Small intestine (tissue), 7 donors: ENCODE results near the gene ERC2. TPM values are rescaled to one million over a fixed set of nuclear protein-coding genes. Genes with fewer than 3 reads are reported as not detected.

Experiments
- DNase-seq, 2 donors: peaks; one replicate each; pipeline versions ENCODE4 v3.0.0 to v3.0.0-alpha.2; 2013
- FAIRE-seq: peaks from 2 replicates; lab custom pipeline; 2012; peaks lifted over from hg19 to GRCh38; lab: Jason Lieb, UNC
- H3K27ac ChIP-seq, 3 donors: one replicate each; pipeline ENCODE4 v1.5.1; 2013; ENCODE audit warnings: low read length in 2 of 3, mild to moderate bottlenecking in 2 of 3, control low read depth in 1 of 3, inconsistent platforms in 1 of 3, low read depth in 1 of 3, moderate library complexity in 1 of 3
- H3K27me3 ChIP-seq, 3 donors: one replicate each; pipeline ENCODE4 v1.6.1; 2013; ENCODE audit warnings: low read length in 3 of 3, inconsistent platforms in 1 of 3; ENCODE audit not compliant: control insufficient read depth in 3 of 3, insufficient read depth in 3 of 3
- H3K36me3 ChIP-seq, 3 donors: one replicate each; pipeline ENCODE4 v1.6.1; 2013; ENCODE audit warnings: low read length in 3 of 3, inconsistent platforms in 1 of 3, low read depth in 1 of 3, mild to moderate bottlenecking in 1 of 3, moderate library complexity in 1 of 3; ENCODE audit not compliant: control insufficient read depth in 3 of 3, insufficient read depth in 2 of 3
- H3K4me1 ChIP-seq, 3 donors: one replicate each; pipeline ENCODE4 v1.6.1; 2013; ENCODE audit warnings: low read length in 2 of 3, inconsistent platforms in 1 of 3, low read depth in 1 of 3, mild to moderate bottlenecking in 1 of 3, moderate library complexity in 1 of 3; ENCODE audit not compliant: control insufficient read depth in 3 of 3, insufficient read depth in 2 of 3
- H3K4me3 ChIP-seq, 3 donors: one replicate each; pipeline ENCODE4 v1.5.1; 2013; ENCODE audit warnings: low read length in 3 of 3, control low read depth in 1 of 3, inconsistent platforms in 1 of 3, low read depth in 1 of 3, mild to moderate bottlenecking in 1 of 3, moderate library complexity in 1 of 3
- H3K9me3 ChIP-seq, 2 donors: one replicate each; pipeline ENCODE4 v1.6.1; 2013; ENCODE audit warnings: low read depth in 1 of 2, low read length in 1 of 2; ENCODE audit not compliant: control insufficient read depth in 2 of 2, insufficient read depth in 1 of 2
- WGBS, 3 donors: extraction: QIAGEN DNeasy Blood & Tissue Kit; methylation state at CpG; one replicate each; pipeline ENCODE4 v1.1.7; 2013; 5-methylcytosine and 5-hydroxymethylcytosine counted together
- polyA plus RNA-seq, 4 donors: library from polyadenylated mRNA; stranded (reverse) in 3 of 4; unstranded in 1 of 4; fragments of 200-250 nt in 3 of 4; fragments of 120-200 nt in 1 of 4; gene quantifications; one replicate each; pipeline versions ENCODE4 v1.2.1 to v1.2.3, GENCODE V29; 2013
- donor health status: healthy with polysubstance abuse.
- donor health status: control.
- donor health status: control.
- donor health status: Bipolar disorder and iron deficiency.
- donor health status: healthy.

Gene ERC2
- polyA plus RNA-seq, 4 donors = 0.73 to 2.0 TPM; not detected in 2

DNA sequence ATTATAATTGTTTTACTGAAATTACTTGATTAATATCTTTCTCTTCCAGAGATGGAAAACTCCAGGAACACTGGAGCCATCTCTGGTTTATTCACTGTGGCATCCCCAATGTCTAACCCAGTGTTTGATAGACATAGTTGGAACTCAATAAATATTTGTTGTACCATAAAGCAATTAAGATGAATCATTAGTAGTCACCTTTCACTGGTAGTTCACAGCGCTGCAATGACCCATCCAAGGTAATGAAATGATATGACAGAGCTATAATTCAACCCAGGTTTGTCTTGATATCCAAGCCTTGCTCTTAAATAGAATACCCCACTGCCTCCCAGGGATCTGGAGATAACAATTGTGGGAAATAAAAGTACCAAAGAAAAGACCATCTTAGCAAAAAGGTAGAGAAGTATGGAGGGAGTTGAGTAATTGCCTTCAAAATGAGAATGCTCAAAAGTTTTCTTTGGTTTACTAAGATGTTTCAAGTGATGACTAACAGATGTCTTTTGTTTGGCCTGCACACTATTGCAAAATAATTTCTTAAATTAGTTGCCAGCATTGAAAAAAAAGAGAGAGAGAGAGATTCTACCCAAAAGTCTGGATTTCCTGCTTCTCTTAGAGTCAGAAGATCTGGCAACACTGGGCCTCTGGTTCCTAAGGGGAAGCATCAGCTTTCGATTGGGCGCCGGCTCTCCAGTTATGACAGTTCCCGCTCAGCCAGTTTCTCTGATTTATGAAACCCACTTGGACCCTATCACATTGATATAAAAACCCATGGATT is 348.5 kb downstream of the ERC2 start:
- no peak for DNase-seq
- Histone ChIP-seq H3K9me3 (peaks cover 0 to 11% of the 10 kb centered on the region in 2 donors), H3K36me3 (no peaks in the 10 kb centered on the region), H3K27me3 (no peaks in the 10 kb centered on the region), H3K4me1 (no peaks in the 10 kb centered on the region), H3K4me3 (no peak overlapping the region), H3K27ac (no peak overlapping the region)
- WGBS, 3 donors = 76 to 80% (median 79%) methylated on average over 5 of the region's 5 CpGs
- no peak for FAIRE-seq

DNA sequence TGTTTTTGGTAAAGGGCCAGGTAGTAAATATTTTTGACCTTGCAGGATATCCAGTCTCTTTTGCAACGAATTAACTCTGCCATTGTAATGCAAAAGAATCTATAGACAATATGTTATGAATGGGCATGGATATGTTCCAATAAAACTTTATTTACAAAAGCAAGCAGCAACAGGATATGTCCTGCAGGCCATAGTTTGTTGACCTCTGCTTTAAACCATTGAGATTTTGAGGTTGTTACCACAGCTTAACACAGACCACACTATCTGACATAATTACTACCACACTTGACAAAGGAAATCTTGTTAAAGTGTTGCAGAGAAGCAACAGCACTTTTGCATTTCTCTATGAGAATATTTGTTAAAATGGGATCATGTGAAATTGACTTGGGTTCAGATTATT is 349.3 kb downstream of the ERC2 start:
- Histone ChIP-seq H3K27me3 (no peaks in the 10 kb centered on the region), H3K4me3 (no peak overlapping the region), H3K27ac (no peak overlapping the region), H3K4me1 (no peaks in the 10 kb centered on the region), H3K9me3 (peaks cover 0 to 13% of the 10 kb centered on the region in 2 donors), H3K36me3 (no peaks in the 10 kb centered on the region)
- no peak for DNase-seq
- no peak for FAIRE-seq
- whole genome bisulfite sequencing, 3 donors = 19 to 58% (median 25%) methylated on average over 1 of the region's 1 CpG

DNA sequence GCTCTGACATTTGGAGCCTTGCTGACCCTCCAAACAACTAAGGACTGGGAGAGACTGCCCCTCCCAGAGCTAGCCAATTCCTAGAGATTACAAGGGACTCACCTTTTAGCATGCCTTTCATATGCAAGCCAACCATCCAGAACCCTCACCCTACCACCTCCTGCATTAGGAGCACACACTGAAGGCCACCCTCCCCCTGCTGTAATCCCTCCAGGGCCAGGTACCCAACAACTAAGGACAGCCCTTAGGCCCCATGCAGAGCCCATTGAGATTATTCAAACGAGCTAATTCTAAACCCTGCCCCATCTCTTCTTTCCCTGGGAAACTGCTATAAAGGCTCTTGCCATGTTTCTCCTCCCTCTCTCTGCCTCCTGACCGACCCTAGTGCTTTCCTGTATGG is 352.6 kb downstream of the ERC2 start:
- no peak for FAIRE-seq

DNA sequence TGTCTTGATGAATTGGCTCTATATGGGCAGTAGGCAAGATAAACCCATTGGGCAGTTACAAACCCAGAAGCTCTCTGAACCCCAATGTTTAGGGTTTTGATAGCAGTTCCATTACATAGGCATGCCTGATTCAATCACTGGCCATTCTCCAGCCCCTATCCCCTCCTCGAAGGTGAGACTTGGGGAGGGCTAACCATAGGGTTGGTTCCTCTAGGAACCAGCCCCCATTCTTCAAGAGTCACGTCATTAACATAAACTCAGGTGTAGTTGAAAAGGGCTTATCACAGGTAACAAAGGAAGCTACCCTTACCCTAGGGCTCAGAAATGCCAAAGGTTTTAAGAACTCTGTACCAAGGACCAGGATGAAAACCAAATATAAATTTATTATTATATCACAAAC is 353.1 kb downstream of the ERC2 start:
- Histone ChIP-seq H3K4me1 (no peaks in the 10 kb centered on the region), H3K27me3 (no peaks in the 10 kb centered on the region), H3K27ac (no peak overlapping the region), H3K4me3 (no peak overlapping the region), H3K9me3 (peaks cover 0 to 13% of the 10 kb centered on the region in 2 donors), H3K36me3 (no peaks in the 10 kb centered on the region)
- WGBS, 3 donors = 64 to 77% (median 68%) methylated on average over 2 of the region's 2 CpGs
- FAIRE-seq (no peak), DNase-seq (no peak)

More for the DNA sequence above, 352.6 kb downstream of the ERC2 start:
- H3K36me3 ChIP-seq = no peaks in the 10 kb centered on the region
- no peaks in the 10 kb centered on the region for H3K27me3 ChIP-seq
- no peak overlapping the region for H3K27ac ChIP-seq
- WGBS, 3 donors = 20 to 38% (median 31%) methylated on average over 2 of the region's 2 CpGs
- peaks cover 0 to 13% of the 10 kb centered on the region in 2 donors for H3K9me3 ChIP-seq
- DNase-seq = no peak
- H3K4me1 ChIP-seq = no peaks in the 10 kb centered on the region
- H3K4me3 ChIP-seq = no peak overlapping the region

DNA sequence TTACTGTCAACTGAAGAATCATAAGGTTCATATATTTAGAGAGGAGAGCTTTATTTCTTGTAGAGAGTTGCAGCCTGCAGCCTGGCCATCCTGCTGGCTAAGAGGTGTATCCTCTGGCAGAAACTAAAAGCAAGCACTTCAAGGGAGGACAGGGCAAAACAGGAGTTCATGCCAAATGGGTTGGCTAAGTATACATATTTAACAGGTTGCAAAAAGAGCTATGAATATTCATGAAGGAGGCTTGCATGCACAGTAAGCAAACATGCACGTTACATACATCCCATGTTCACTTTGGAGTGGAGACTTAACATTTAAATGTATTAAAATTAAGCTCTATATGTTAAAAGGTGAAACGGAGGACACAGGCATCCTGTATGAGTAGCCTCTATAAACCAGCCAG is 354.4 kb downstream of the ERC2 start:
- H3K27ac ChIP-seq = no peak overlapping the region
- H3K4me1 ChIP-seq = no peaks in the 10 kb centered on the region
- no peak overlapping the region for H3K4me3 ChIP-seq
- peaks cover 0 to 13% of the 10 kb centered on the region in 2 donors for H3K9me3 ChIP-seq
- H3K27me3 ChIP-seq = no peaks in the 10 kb centered on the region
- FAIRE-seq (no peak), DNase-seq (no peak)
- no peaks in the 10 kb centered on the region for H3K36me3 ChIP-seq
- 59 to 86% (median 66%) methylated on average over 2 of the region's 2 CpGs for WGBS, 3 donors

DNA sequence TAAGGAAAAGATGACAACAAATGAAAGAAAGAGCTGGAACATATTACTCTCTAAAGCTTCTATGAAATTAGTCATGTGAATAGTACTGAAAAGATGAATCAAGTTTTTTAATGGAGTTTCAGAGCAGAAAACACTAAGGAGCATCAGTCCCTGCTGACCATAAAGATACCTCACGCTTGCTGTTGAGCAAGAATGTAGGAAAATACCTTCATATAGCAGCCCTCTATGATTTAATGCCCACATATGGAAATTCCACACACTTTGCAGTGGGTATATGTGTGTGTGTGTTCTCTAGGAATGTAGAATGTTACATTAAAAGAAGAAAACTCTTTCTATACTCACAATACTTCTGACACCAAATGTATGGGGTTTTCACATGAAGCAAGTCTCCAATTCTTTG is 355.0 kb downstream of the ERC2 start:
- WGBS, 3 donors = 68 to 91% (median 90%) methylated on average over 1 of the region's 1 CpG
- Histone ChIP-seq H3K9me3 (peaks cover 0 to 13% of the 10 kb centered on the region in 2 donors), H3K36me3 (no peaks in the 10 kb centered on the region), H3K27ac (no peak overlapping the region), H3K27me3 (no peaks in the 10 kb centered on the region), H3K4me3 (no peak overlapping the region), H3K4me1 (no peaks in the 10 kb centered on the region)
- FAIRE-seq (no peak), DNase-seq (no peak)

DNA sequence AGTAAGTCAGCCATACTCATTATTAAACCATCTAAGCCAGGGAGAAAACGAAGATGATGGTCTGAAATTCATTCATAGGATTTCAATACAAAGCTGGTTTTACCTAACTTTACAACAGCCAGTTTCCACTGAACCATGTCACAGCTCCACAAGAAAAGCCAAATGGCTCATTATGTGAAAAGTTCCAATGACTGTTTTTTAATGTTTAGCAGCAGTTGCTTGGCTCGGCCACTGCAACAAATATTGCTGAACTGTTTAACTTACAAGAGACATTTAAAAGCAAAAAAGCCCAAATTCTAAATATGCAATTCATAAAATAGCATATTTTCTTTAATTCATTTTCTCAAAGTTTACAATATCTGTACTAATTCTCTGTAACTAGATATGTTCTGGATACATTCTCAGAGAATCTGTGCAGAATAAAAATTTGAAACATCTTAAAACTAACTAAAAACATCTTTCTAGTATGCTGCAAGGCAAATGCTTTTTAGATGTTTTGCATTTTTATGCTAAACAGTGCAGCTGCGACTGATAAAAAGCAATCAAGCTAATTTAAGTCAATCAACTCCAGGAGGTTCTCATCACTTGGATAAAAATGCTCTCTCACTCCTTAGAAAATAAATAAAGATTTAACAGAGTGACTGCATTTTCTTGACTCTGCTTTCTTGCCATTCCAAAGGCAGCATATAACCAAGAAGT is 356.5 kb downstream of the ERC2 start:
- Histone ChIP-seq H3K9me3 (peaks cover 0 to 13% of the 10 kb centered on the region in 2 donors), H3K27me3 (no peaks in the 10 kb centered on the region), H3K27ac (no peak overlapping the region), H3K36me3 (no peaks in the 10 kb centered on the region), H3K4me3 (no peak overlapping the region), H3K4me1 (no peaks in the 10 kb centered on the region)
- DNase-seq (no peak), FAIRE-seq (no peak)
- 43 to 55% (median 44%) methylated on average over 3 of the region's 3 CpGs for WGBS, 3 donors

DNA sequence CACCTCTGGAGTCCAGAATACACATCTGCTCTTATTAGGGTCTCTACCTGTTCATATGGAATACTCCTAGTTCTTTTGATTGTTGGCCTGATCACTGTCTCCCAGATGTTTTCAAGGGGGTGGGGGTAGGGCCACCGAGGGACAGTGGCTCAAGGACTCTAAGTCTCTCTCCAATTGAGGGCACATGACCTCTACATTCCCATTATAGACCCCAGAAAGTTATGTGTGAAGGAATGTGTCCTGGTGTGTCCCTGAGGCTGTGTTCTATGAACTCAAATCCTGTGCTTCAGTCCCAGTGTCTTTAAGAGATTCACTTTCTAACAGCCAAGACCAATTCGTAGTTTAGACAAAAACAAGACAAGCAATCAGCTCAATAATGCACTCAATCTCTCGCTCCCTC is 357.4 kb downstream of the ERC2 start:
- WGBS, 3 donors = 50 to 57% (median 54%) methylated on average over 3 of the region's 3 CpGs
- no peak overlapping the region for H3K27ac ChIP-seq
- no peak overlapping the region for H3K4me3 ChIP-seq
- DNase-seq (no peak), FAIRE-seq (no peak)
- no peaks in the 10 kb centered on the region for H3K27me3 ChIP-seq
- no peaks in the 10 kb centered on the region for H3K36me3 ChIP-seq
- peaks cover 0 to 12% of the 10 kb centered on the region in 2 donors for H3K9me3 ChIP-seq
- H3K4me1 ChIP-seq = no peaks in the 10 kb centered on the region
